Ishikawa (cell line): ENCODE measurements around the gene AGAP1.

Experiments used
- CEBPB ChIP-seq: IDR thresholded peaks from 2 replicates; pipeline ENCODE4 v1.6.1; 2012
- CREB1 ChIP-seq: IDR thresholded peaks from 2 replicates; pipeline ENCODE4 v1.6.1; 2012; ENCODE audit warnings: low read depth
- EGR1 ChIP-seq: IDR thresholded peaks from 2 replicates; pipeline ENCODE4 v1.6.1; 2012
- EP300 ChIP-seq: IDR thresholded peaks from 2 replicates; pipeline ENCODE4 v1.6.1; 2012; ENCODE audit warnings: borderline replicate concordance
- FOXM1 ChIP-seq: IDR thresholded peaks from 2 replicates; pipeline ENCODE4 v1.6.1; 2012; ENCODE audit warnings: low read depth, borderline replicate concordance
- MAX ChIP-seq: IDR thresholded peaks from 2 replicates; pipeline ENCODE4 v1.6.1; 2012
- NFIC ChIP-seq: IDR thresholded peaks from 2 replicates; pipeline ENCODE4 v1.6.1; 2012
- RAD21 ChIP-seq: IDR thresholded peaks from 2 replicates; pipeline ENCODE4 v1.6.1; 2012; ENCODE audit warnings: low read depth
- REST ChIP-seq: IDR thresholded peaks from 2 replicates; pipeline ENCODE4 v1.6.1; 2012; ENCODE audit warnings: low read depth, mild to moderate bottlenecking
- TAF1 ChIP-seq: IDR thresholded peaks from 2 replicates; pipeline ENCODE4 v1.6.1; 2012; ENCODE audit warnings: low read depth, mild to moderate bottlenecking
- TCF12 ChIP-seq: IDR thresholded peaks from 2 replicates; pipeline ENCODE4 v1.6.1; 2012; ENCODE audit warnings: low read depth
- TEAD4 ChIP-seq: IDR thresholded peaks from 2 replicates; pipeline ENCODE4 v1.6.1; 2012
- USF1 ChIP-seq: IDR thresholded peaks from 2 replicates; pipeline ENCODE4 v1.6.1; 2012
- YY1 ChIP-seq: IDR thresholded peaks from 2 replicates; pipeline ENCODE4 v1.6.1; 2012; ENCODE audit warnings: low read depth
- ZBTB7A ChIP-seq: IDR thresholded peaks from 2 replicates; pipeline ENCODE4 v1.6.1; 2012; ENCODE audit warnings: low read depth

Gene AGAP1

GRCh38 chr2:235506291-235506996 lies 12.6 kb downstream of the AGAP1 start:
- TF ChIP-seq TCF12 (no peak), CEBPB (peak; percentile 25; the same call in 1 of the 2 replicates), EGR1 (no peak), TEAD4 (no peak), EP300 (no peak), RAD21 (no peak)

- TF ChIP-seq NFIC: no peak
- TF ChIP-seq TAF1: no peak
- TF ChIP-seq YY1: no peak
- no peak for TF ChIP-seq CEBPB
- TF ChIP-seq REST: no peak
- TF ChIP-seq USF1: no peak
- no peak for TF ChIP-seq EP300
- no peak for TF ChIP-seq TEAD4
- no peak for TF ChIP-seq TCF12
- TF ChIP-seq CREB1: no peak
- TF ChIP-seq EGR1: no peak
- TF ChIP-seq ZBTB7A: no peak
- no peak for TF ChIP-seq MAX
- TF ChIP-seq FOXM1: no peak
- no peak for TF ChIP-seq RAD21
Observed at GRCh38 chr2:235506997-235507615, 13.3 kb downstream of the AGAP1 start.

- TF ChIP-seq YY1 (no peak), FOXM1 (no peak), EP300 (no peak), MAX (no peak), USF1 (no peak), TCF12 (no peak), ZBTB7A (no peak), CEBPB (no peak), TAF1 (no peak), TEAD4 (no peak), NFIC (no peak), REST (no peak)
Observed at GRCh38 chr2:235507928-235508327, 14.1 kb downstream of the AGAP1 start.

- no peak for TF ChIP-seq RAD21
- no peak for TF ChIP-seq EP300
- TF ChIP-seq YY1: no peak
- no peak for TF ChIP-seq TEAD4
- no peak for TF ChIP-seq TAF1
- TF ChIP-seq CREB1: no peak
- no peak for TF ChIP-seq FOXM1
- no peak for TF ChIP-seq CEBPB
- no peak for TF ChIP-seq REST
- no peak for TF ChIP-seq EGR1
- TF ChIP-seq TCF12: no peak
- TF ChIP-seq ZBTB7A: no peak
- no peak for TF ChIP-seq USF1
- TF ChIP-seq NFIC: no peak
Observed at GRCh38 chr2:235508371-235509160, 14.7 kb downstream of the AGAP1 start.
